Left renal pelvis (tissue), 4 donors: ENCODE results near the gene RIPPLY2. TPM values are rescaled to one million over a fixed set of nuclear protein-coding genes. Genes with fewer than 3 reads are reported as not detected.
"Not testable (repeated sequence)": the region's sequence is repeated elsewhere in the genome, so short reads cannot be mapped to it uniquely, and the experiment has no call there.

ENCODE experiments used
- DNase-seq, 4 donors: peaks; one replicate each; pipeline ENCODE4 v3.0.0-alpha.2; 2013; ENCODE audit warnings: low read depth in 4 of 4, low spot score in 3 of 4
- polyA plus RNA-seq, 4 donors: library from polyadenylated mRNA; unstranded; fragments of 120-200 nt; gene quantifications; one replicate each; pipeline ENCODE4 v1.2.1, GENCODE V29; 2013; ENCODE audit not compliant: insufficient read length in 4 of 4

RIPPLY2 gene, protein sequence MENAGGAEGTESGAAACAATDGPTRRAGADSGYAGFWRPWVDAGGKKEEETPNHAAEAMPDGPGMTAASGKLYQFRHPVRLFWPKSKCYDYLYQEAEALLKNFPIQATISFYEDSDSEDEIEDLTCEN
- not detected for polyA plus RNA-seq

DNA sequence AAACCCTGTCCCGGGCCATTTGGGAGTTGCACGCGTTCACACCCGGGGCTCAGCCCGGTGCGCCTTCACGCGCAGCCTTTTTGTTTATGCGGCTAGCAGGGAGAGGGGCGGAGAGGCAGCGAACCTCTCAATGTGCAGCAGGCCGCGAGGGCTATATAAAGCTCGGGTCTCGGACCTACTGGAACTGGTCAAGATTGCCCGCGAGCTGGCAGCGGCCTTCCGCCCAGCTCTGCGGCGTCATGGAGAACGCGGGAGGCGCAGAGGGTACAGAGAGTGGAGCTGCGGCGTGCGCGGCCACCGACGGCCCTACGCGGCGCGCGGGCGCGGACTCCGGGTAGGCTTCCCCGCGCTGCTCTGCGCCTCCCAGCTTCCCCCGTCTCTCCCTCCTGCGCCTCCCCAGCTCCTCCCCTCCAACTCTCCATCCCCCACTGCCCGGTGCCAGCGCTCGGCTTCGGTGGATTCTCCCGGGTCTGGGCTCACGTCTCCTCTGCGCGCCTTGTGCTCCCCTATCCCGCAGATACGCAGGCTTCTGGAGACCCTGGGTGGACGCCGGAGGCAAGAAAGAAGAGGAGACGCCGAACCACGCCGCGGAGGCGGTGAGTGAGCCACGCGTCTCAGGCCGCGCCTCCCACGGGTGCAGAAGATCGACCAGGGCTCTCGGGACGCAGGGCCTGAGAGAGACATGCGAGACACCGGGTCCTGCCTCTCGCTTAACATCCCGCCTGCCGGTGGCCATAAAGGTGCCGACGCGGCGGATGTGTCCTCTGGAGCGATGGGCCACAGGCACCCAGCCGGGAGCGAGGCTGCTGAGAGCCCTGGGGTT is at the start of gene RIPPLY2:
Gene RIPPLY2, plus strand, starts transcription at position 183 of the 823 bp plus-strand sequence. Its CDS starts 57 bp downstream, at position 240.
- DNase-seq = no peak

DNA sequence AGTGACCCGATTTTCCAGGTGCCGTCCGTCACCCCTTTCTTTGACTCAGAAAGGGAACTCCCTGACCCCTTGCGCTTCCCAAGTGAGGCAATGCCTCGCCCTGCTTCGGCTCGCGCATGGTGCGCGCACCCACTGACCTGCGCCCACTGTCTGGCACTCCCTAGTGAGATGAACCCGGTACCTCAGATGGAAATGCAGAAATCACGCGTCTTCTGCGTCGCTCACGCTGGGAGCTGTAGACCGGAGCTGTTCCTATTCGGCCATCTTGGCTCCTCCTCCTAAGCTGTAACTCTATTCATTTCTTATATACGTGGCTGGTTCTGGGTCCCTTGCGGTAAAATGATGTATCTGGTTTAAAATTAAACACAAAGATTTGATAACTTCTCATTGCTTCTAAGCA is 49.7 kb upstream of the RIPPLY2 start:
- DNase-seq = not testable (repeated sequence)

DNA sequence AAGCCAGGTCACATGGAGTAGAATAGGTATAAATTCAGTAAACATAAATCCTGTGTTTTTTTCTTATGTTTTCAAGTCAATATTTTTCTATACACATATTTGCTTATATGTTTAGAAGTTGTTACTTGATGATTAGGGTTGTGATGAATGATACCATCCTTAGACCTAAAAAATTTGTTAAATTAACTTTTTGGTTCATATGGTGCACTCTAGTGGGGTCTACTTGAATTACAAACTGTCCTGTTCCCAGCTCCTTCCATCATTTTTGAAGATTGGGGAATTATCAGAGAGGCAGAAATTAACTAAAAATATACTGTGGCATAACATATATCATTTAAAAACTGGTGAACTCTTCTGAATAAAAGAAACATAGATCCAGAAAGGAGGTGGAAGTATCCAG is 48.3 kb upstream of the RIPPLY2 start:
- DNase-seq = no peak

DNA sequence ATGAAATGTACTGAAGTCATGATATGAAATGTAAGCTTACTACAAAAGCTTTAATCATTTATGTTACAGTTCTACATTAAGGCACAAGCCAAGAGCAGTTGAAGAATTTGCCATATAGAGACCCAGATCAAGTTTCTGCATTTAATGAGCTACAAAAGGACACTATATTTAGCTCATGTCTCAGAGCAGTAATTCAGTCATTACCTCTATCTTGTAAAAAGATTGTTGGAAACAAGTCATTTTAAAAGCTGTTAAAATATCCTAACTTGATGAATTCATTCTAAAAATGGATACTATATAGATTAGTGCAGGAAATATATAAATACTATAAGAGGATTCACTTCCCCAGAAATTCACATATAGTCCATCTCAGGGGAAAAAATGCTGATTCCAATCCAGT is 45.2 kb upstream of the RIPPLY2 start:
- no peak for DNase-seq

DNA sequence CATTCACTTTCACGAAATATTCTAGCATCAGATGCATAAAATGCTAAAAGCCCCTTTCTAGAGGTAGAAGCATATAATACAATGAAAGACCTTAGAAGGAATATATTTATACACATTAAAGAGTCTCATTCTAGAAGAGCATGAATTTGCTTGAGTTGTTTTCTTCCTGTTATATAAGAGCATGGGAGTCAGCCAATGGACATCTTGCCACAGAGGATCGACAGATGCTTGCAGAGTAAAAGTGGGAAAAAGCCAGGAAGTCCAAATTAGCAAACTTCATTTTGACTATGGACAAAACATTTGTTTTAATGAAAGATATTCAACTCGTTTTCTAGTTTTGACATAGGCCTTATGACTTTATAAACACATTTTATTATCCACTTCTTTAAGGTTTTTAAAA is 44.2 kb upstream of the RIPPLY2 start:
- DNase-seq = no peak

DNA sequence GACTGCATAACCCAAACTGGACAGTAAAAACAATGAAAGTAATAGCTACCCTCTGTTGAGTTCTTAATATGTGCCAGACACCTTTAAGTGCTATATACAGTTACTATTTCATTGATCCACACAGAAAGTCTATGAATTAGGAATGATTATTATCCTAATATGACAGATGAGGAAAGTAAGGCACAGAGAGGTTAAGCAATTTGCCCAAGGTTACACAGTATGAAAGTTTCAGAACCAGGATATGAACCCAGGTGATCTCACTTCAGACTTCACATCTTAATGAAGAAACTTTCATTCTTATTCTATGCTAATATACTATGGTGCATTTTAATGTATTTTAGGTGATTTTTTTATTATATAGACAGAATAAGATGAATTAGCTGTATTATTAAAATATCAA is 40.6 kb upstream of the RIPPLY2 start:
- no peak for DNase-seq

DNA sequence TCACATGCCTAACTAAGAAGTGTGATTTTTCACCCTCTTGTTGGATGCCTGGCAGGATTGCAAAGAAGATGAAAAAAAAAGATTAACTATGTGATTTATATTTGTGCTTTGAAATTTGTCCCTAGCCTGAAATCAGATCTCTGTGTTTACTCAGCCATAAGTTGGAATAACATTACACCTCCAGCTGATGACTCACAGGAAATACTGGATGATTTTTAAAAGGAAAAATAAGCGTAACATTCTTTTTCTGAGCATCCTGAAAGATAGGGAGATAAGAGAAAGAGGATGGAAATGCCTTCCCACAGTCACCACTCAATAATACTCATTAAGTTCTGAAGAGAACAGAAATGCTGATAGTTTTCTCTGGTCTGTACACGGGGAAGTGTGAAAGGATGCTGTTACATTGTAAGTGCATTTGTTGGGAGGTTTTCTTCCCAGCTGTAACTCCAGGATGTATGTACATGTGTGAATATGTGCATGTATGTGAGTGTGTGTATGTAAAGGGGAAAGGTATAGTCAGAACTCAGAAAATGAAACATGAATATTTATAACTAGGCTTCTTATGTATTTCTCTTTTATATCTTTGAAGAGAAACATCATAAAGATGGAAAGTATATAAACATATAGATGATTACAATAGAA is 37.4 kb upstream of the RIPPLY2 start:
- no peak for DNase-seq

DNA sequence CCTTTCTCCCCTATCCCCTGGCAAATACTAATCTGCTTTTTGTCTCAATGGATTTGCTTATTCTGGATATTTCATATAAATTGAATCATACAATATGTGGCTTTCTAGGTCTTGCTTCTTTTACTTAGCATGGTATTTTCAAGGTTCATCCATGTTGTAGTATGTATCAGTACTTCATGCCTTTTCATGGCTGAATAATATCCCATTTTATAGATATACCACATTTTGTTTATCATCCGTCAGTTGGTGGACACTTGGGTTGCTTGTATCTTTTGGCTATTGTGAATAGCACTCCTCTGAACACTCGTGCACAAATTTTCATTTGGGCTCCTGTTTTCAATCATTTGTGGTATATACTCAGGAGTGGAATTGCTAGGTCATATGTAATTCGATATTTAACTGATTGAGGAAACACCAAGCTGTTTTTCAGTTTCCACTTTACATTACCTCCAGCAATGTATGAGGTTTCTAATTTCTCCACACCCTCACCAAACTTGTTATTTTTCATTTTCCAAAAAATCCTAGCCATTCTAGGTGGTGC is 30.5 kb upstream of the RIPPLY2 start:
- no peak for DNase-seq

DNA sequence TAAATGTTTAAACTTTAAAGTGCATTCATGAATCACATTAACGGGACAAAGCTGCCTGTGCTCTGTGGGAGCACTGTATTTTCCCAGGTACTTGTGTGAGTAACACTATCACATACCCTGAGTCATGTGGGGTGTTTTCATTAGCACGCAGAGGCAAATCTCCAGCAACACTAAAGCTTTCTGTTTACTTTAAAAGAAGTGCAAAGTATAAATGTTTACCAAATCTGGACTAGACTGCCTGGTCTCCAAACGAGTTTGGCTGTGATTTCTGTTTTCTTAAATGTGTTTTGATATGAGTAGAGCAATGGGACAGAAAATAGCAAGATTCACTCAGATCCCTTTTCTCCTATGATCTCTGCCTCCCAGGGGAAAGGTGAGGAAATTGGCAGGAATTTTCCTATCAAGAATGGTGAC is 28.8 kb upstream of the RIPPLY2 start:
- no peak for DNase-seq

DNA sequence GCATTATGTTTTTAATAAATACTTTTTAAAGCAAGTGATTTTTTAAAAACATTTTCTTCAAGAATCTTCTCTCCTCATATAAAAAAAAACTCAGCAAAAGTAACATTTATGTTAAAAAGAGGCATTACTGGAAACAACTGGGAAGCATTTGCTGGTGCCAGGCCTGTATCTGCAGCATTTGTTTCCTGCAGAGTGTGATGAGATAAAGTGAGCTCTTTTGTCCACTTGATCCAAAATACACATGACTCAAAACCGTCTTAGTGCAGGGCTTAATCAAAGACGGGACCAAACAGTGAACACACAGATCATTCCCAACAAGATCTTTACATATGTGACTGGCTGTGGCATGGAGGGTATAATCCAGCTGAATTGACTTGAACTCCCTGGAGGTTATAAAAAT is 28.3 kb upstream of the RIPPLY2 start:
- no peak for DNase-seq

DNA sequence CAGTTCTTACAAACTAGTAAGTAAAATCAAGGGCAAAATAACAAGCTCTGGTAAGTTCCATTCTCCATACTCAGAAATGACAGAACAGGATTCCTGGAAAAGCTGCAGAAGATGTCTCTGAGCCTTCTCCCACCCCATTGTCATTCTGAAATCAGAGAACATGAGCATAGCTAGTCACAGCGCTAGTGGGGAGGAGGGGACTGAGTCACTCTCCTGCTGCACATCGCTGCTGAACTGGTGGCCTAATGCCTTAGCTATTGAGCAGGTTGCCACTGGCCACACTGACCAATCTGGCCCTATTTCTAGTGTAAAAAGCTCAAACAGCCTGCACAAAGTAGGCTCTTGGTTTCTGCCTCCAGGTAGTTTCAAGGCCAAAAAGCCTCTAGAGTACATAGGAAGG is 26.1 kb upstream of the RIPPLY2 start:
- DNase-seq = no peak

DNA sequence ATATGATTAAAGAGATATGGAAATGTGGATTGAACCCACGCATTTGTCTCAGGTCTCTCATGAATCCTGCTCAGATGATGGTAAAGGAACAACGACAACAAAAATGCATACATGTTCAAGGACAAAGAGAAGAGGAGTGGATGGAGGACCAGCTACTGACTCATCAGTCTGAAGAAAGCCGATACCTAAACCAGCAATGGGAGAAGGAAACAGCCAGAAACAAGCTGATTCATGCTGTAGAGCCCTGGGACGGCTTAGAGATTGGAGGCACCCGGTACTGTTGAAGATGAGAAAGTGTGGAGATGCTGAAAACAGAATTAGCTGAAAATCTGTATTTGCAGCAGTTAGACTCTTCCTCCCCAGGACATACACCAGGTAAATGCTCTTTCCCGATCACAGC is 14.4 kb upstream of the RIPPLY2 start:
- DNase-seq = no peak

DNA sequence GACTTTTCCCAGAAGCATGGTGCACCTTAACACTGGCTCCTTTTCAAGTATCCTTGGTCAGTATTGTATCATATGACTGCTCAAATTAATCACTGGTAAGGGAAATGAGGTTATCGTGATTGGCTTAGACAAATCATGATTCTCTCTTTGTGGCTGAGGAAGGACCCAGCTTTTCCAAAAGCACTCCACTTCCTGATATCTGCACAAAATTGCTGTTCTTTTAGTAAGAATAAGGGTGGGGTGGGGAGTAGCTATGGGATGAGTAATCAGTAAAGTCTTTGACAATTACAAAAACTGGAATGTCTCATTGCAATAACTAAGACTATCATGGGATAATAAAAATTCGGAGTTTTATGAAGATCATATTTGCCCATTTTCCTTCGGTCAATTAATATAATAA is 9.0 kb upstream of the RIPPLY2 start:
- DNase-seq = no peak

DNA sequence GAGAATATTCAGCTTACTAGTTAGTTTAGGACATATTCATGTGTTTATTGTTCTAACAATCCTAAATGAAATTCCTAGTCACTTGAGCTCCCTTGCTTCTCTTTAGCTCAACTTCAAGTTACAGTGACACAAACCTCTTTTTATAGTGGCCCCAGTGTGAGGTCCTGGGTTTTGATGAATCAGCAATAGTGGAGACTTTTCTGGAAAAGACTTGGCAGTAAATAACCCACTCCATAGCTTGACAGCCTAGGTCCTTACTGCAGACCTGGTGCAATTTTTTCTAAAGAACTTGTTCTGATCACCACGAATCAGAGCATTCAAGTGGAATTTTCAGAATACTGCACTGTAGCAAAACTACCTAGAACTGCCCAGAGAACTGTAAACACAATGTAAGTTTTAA is 6.9 kb upstream of the RIPPLY2 start:
- DNase-seq = no peak

DNA sequence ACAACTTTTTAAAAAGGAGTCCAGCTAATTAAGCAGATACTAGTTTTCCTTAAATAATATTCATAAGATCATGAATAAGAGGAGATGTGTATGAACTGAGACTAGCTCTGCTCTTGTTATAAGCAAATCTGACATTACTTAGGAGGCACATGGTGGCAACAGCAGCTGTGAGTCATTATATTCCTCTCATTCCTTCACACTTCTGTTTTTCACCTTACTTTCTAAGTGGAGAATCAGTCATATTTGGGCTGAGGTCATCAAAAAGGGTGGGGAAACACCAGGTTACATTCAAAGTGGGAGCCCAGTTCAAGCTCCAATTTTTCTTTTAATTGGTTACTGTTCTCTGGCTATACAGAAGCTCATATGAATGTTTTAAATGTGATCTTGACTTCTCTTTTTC is 6.0 kb upstream of the RIPPLY2 start:
- DNase-seq = no peak

DNA sequence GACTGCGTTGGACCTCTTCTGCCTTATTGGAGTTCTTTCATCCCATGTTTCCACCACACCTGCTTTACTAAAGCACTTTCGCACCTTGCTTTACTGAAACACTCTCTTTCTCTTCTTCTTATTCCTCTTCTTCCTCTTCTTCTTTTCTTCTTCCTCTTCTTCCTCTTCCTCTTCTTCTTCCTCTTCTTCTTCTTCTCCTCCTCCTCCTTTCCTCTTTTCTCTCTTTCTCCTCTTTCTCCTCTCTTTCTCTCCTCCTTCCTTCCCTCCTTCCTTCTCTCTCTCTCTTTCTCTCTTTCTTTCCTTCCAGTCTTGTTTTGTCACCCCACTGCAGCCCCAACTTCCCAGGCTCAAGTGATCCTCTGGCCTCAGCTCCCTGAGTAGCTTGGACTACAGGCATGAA is 4.0 kb upstream of the RIPPLY2 start:
- no peak for DNase-seq

DNA sequence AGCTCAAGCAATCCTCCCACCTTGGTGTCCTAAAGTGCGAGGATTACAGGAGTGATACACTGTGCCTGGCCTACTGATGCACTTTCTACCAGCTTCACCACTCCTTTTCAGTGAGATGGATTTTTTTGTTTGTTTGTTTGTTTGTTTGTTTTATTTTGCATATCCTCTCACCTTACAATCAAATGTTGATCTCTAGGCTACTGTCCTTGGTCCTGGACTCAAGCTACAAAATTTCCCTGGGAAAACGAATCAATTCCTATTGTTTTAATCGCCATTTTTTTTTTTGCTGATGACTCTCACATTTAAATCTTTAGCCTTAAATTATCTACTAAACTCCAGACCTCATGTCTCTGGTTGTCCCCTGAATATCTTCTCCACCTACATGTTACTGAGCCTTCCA is 3.5 kb upstream of the RIPPLY2 start:
- DNase-seq = no peak

DNA sequence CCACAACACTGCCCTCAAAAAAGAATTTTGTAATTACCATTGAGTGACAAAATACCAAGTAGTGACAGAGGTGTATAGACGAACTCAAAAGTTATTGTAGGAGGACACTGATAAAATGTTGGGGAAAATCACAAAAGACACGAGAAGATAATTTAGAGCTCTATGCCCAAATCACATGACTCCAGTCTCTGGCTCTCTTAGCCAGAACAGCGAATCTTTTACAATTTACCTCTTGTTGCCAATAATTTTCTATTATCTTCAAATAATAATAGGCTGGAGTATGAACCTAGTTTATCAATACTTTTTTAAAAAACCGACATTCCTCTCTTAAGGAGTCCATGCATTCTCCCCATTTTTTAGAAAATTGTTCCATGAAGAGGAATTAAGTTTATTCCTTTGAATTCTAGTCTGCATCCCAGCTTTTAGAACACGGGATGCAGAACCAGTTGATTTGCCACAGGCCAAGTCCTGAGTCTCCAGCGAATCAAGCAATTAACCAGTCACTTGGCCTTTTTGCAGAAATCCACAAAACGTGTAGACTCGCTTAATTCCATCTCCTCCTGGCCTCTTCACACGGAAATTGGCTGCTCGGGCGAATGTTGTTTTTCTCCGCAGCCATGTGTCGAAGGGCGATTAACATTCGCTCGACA is 507 bp upstream of the RIPPLY2 start:
- no peak for DNase-seq

DNA sequence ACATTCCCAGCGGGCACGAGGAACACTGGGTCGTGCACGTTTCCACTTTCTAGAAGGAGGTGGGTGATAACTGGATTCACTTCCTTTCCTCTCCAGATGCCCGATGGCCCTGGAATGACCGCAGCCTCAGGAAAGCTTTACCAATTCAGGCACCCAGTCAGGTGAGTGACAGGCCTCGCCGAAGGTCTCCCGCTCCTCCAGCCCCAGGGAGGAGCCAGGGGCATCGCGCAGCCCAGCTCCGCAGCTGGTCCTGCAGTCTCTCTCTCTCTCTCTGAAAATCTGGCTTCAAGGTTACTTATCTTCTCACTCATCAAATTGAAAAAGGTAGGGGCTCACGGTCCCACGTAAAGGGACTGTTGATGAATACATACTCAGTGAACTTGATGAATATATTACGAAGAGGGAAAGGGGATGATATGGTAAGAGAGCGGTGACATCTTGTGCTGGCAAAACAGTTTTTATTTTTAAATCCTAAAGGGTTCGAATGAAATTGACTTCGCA is 891 bp downstream of the RIPPLY2 start:
- no peak for DNase-seq

DNA sequence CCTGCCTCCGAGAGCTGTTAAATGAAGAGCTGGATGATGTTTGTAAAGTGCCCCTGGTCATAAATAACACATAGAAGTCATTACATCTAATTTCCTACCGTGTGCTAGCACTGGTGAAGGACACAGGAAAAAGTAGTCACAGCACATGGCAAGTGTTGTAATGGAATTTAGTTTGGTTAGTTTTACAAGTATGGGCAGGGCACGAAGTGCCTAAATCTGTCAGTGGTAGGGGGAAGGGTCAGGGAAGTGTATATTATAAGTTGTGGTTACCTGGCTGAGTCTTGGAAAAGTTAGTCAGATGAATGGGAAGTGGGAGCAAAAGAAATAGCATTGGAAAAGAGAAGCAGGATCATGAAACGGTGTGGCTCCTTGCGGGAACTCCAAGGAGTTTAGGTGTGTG is 1.6 kb downstream of the RIPPLY2 start:
- DNase-seq = no peak
